Measurements from ENCODE around the gene YPEL2. TPM values are rescaled to one million over a fixed set of nuclear protein-coding genes. Genes with fewer than 3 reads are reported as not detected.

Gene YPEL2
- total RNA-seq, 1 donor from 2014 or later: 52.1 TPM

- Mint-ChIP-seq H3K27ac (ENCODE audit: unreplicated experiment) (peak overlapping the region; percentile 94), H3K36me3 (ENCODE audit: low read depth) (peaks cover 1% of the 10 kb centered on the region), H3K27me3 (ENCODE audit: low read depth) (no peaks in the 10 kb centered on the region), H3K9me3 (ENCODE audit: low read depth) (peaks cover 3% of the 10 kb centered on the region), H3K4me3 (ENCODE audit: unreplicated experiment) (no peak overlapping the region), H3K4me1 (ENCODE audit: low read depth) (peaks cover 56% of the 10 kb centered on the region)
- DNase-seq (ENCODE audit: low spot score): no peak
- TF ChIP-seq, protein P1, sequence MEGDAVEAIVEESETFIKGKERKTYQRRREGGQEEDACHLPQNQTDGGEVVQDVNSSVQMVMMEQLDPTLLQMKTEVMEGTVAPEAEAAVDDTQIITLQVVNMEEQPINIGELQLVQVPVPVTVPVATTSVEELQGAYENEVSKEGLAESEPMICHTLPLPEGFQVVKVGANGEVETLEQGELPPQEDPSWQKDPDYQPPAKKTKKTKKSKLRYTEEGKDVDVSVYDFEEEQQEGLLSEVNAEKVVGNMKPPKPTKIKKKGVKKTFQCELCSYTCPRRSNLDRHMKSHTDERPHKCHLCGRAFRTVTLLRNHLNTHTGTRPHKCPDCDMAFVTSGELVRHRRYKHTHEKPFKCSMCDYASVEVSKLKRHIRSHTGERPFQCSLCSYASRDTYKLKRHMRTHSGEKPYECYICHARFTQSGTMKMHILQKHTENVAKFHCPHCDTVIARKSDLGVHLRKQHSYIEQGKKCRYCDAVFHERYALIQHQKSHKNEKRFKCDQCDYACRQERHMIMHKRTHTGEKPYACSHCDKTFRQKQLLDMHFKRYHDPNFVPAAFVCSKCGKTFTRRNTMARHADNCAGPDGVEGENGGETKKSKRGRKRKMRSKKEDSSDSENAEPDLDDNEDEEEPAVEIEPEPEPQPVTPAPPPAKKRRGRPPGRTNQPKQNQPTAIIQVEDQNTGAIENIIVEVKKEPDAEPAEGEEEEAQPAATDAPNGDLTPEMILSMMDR (IDR thresholded peaks at IDR 0.05): no peak
These were observed 91.8 kb downstream of the YPEL2 start for GRCh38 chr17:59423137-59423724.

DNA sequence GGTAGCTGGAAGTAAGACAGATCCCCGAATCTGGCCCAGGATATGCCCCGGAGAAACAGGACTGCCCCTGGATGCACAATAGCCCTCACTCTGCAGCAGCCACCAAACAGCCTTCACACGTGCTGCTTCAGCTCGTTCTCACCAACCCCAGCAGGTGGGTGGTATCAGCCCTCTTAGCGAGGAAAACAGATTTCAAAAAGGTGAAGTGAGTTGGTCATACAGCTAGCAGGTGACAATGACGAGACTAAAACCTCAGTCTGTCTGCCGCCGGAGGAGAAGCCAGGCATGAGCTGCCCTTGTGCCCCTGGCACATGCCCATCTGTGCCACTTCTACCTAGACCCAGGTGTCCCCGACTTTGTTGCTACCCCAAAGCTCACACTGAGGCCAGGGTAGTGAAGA, 92.4 kb downstream of the YPEL2 start:
- H3K27ac Mint-ChIP-seq (ENCODE audit: unreplicated experiment): peak overlapping the region; percentile 94
- H3K36me3 Mint-ChIP-seq (ENCODE audit: low read depth): peaks cover 1% of the 10 kb centered on the region
- DNase-seq (ENCODE audit: low spot score): no peak
- H3K9me3 Mint-ChIP-seq (ENCODE audit: low read depth): peaks cover 3% of the 10 kb centered on the region
- no peak overlapping the region for H3K4me3 Mint-ChIP-seq (ENCODE audit: unreplicated experiment)
- H3K4me1 Mint-ChIP-seq (ENCODE audit: low read depth): peaks cover 61% of the 10 kb centered on the region
- no peaks in the 10 kb centered on the region for H3K27me3 Mint-ChIP-seq (ENCODE audit: low read depth)
- TF ChIP-seq, protein P1 (IDR thresholded peaks at IDR 0.05): no peak

DNA sequence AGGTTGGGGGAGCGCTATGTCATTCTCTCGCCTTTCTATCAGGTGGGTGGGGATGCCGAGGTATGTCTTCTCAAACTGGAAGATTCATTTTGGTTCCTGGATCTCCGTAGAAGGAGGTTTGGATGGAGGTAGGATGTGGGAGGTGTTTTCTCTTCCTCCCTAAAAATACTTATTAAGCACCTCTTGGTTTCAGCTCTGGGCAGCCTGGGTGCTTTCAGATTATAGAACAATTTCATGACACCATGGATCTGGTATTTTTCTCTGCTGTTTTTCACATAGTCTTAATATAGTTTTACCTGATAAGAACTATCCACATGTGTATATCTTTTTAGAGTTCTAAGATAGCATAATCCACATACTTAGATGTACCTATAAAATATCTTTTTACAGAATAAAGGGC, 92.9 kb downstream of the YPEL2 start:
- no peak for DNase-seq (ENCODE audit: low spot score)
- peaks cover 65% of the 10 kb centered on the region for H3K4me1 Mint-ChIP-seq (ENCODE audit: low read depth)
- TF ChIP-seq, protein P1 (IDR thresholded peaks at IDR 0.05): no peak
- H3K27me3 Mint-ChIP-seq (ENCODE audit: low read depth): no peaks in the 10 kb centered on the region
- peaks cover 1% of the 10 kb centered on the region for H3K36me3 Mint-ChIP-seq (ENCODE audit: low read depth)
- no peak overlapping the region for H3K4me3 Mint-ChIP-seq (ENCODE audit: unreplicated experiment)
- peak overlapping the region; percentile 94 for H3K27ac Mint-ChIP-seq (ENCODE audit: unreplicated experiment)
- H3K9me3 Mint-ChIP-seq (ENCODE audit: low read depth): peaks cover 3% of the 10 kb centered on the region

DNA sequence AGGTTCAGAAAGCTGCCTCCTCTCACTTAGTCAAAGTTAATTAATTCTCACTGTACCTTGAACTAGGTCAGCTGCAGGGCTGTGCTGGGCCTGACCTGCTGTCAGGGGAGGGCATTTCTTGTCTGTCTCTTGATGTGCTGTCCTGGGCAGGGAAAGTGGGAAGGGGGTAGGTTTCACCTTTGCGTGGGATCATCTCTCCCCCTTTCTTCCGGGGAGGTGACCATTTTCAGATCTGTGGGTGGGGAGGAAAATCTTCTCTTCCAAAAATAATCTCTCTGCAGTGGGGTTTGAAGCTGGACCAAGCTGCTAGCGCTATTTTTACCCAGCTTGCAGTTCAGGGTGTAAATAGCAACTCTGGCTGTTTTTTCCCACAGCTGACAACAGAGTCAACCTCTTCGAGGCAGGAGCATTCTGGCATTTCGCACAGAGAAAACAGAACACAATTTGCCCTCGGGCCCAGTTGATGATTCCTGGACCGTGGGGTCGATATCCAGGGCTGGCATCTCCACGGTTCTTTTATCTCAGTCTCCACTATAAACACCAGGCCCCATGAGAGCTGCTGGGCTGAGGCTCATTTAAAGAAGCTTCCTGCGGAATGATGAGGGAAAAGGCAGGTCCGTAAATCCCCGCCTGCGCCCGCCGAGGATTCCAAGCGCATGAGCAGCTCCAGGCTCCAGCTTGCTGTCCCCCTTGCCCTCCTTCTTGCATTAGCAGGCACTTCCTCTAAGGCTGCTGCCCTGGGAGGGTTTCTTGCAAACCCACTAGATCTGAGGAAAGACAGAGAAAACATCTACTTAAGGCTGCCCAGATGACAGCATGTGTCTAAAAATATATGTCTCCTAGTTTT, 93.9 kb downstream of the YPEL2 start:
- no peak for DNase-seq (ENCODE audit: low spot score)
- H3K4me3 Mint-ChIP-seq (ENCODE audit: unreplicated experiment): peak overlapping the region; percentile 40
- H3K36me3 Mint-ChIP-seq (ENCODE audit: low read depth): peaks cover 1% of the 10 kb centered on the region
- peaks cover 3% of the 10 kb centered on the region for H3K9me3 Mint-ChIP-seq (ENCODE audit: low read depth)
- H3K27me3 Mint-ChIP-seq (ENCODE audit: low read depth): no peaks in the 10 kb centered on the region
- H3K4me1 Mint-ChIP-seq (ENCODE audit: low read depth): peaks cover 65% of the 10 kb centered on the region
- H3K27ac Mint-ChIP-seq (ENCODE audit: unreplicated experiment): peak overlapping the region; percentile 94
- TF ChIP-seq, protein P1 (IDR thresholded peaks at IDR 0.05): no peak

DNA sequence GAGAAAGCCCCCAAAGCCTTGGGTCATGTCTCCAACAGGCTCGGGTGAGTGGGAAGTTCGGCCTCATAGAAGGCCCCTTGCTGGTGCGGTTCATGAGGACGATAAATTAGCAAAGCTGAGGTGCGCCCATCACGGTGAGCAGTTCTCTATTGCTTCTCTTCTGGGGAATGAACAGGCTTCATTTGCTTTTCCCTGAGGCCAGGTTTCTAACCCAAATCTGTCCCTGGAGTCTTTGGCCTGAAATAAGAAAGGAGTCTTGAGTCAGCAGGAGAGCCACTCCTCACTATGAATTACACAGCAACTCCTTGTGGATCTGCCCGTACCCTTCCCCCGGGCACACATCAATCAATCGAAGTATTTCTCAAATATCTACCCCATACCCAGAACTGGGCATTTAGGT, 94.6 kb downstream of the YPEL2 start:
- TF ChIP-seq, protein P1 (IDR thresholded peaks at IDR 0.05): no peak
- Mint-ChIP-seq H3K9me3 (ENCODE audit: low read depth) (peaks cover 3% of the 10 kb centered on the region), H3K4me3 (ENCODE audit: unreplicated experiment) (peak overlapping the region; percentile 40), H3K27ac (ENCODE audit: unreplicated experiment) (peak overlapping the region; percentile 94), H3K4me1 (ENCODE audit: low read depth) (peaks cover 65% of the 10 kb centered on the region), H3K27me3 (ENCODE audit: low read depth) (no peaks in the 10 kb centered on the region), H3K36me3 (ENCODE audit: low read depth) (peaks cover 1% of the 10 kb centered on the region)
- no peak for DNase-seq (ENCODE audit: low spot score)
